Gastrocnemius medialis (tissue), 4 donors: ENCODE data around the gene ISM2.

ENCODE experiments used
- POLR2A ChIP-seq, 2 donors: fragments of 450-650 bp; IDR thresholded peaks; one replicate each; pipeline ENCODE4 v1.6.1; 2017; ENCODE audit warnings: antibody characterized with exemption in 2 of 2, mild to moderate bottlenecking in 2 of 2, moderate library complexity in 2 of 2
- TF ChIP-seq, protein P1 (sequence below), 5 experiments: fragments of 450-650 bp in 3 of 5; fragments of 200-600 bp in 2 of 5; sonication (generic) in 2 of 5; IDR thresholded peaks in 4 of 5; conservative IDR thresholded peaks in 1 of 5; 1 replicate in 4 of 5; 2 replicates in 1 of 5; pipeline ENCODE4 v1.5.1; 2016 to 2019; ENCODE audit warnings: antibody characterized with exemption in 5 of 5, mild to moderate bottlenecking in 3 of 5, moderate library complexity in 3 of 5

DNA sequence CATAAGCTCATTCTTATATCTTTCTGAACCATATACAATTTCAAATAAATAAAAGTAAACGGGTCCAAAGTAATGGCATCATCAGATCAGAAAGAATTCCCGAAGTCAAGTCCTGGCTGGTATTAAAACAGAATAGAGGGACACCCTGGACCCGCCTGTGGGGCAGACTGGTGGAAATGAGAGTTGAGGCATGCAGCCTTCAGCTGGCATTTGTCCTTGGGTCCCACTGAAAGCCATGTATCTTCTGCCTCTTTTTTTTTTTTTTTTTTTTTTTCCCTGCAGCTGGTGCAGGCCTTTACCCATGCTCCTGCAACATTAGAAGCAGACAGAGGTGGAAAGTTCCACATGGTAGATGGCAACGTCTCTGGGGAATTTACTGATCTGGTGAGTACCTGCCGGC, 30.8 kb downstream of the ISM2 start:
- TF ChIP-seq, protein P1, sequence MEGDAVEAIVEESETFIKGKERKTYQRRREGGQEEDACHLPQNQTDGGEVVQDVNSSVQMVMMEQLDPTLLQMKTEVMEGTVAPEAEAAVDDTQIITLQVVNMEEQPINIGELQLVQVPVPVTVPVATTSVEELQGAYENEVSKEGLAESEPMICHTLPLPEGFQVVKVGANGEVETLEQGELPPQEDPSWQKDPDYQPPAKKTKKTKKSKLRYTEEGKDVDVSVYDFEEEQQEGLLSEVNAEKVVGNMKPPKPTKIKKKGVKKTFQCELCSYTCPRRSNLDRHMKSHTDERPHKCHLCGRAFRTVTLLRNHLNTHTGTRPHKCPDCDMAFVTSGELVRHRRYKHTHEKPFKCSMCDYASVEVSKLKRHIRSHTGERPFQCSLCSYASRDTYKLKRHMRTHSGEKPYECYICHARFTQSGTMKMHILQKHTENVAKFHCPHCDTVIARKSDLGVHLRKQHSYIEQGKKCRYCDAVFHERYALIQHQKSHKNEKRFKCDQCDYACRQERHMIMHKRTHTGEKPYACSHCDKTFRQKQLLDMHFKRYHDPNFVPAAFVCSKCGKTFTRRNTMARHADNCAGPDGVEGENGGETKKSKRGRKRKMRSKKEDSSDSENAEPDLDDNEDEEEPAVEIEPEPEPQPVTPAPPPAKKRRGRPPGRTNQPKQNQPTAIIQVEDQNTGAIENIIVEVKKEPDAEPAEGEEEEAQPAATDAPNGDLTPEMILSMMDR (IDR thresholded peaks at IDR 0.05 in 4 of 5, conservative IDR thresholded peaks at IDR 0.05 in 1 of 5) = no peak
- TF ChIP-seq POLR2A (IDR thresholded peaks at IDR 0.05) = no peak
